Activated naive CD4-positive, alpha-beta T cell treated with anti-CD3 and anti-CD28 coated beads, Interleukin-2, amount 50 U/mL, for 72 hours (primary cell): Measurements from ENCODE around the gene GPX6. TPM values are rescaled to one million over a fixed set of nuclear protein-coding genes. Genes with fewer than 3 reads are reported as not detected.
"Not testable (repeated sequence)": the region's sequence is repeated elsewhere in the genome, so short reads cannot be mapped to it uniquely, and the experiment has no call there.

Experiments
- ATAC-seq, 2 donors: fragments of 150-1000 bp; cut with Tn5 transposase; 2 replicates each; pipeline ENCODE4 v1.10.0; 2021; ENCODE audit warnings: mild to moderate bottlenecking in 2 of 2, moderate library complexity in 2 of 2
- DNase-seq, 2 donors: peaks; one replicate each; pipeline ENCODE4 v3.0.0; 2021 to 2022; ENCODE audit warnings: low spot score in 2 of 2
- H3K27ac Mint-ChIP-seq, 2 donors: one replicate each; pipeline ENCODE4 v1.8.0; 2022; ENCODE audit warnings: mild to moderate bottlenecking in 2 of 2, mixed read lengths in 2 of 2
- H3K36me3 Mint-ChIP-seq, 2 donors: one replicate each; pipeline ENCODE4 v1.8.0; 2022; ENCODE audit warnings: mixed read lengths in 2 of 2
- H3K9me3 Mint-ChIP-seq, 2 donors: one replicate each; pipeline ENCODE4 v1.8.0; 2022; ENCODE audit warnings: mixed read lengths in 2 of 2
- total RNA-seq, 2 donors: library from RNA; stranded (reverse); gene quantifications; one replicate each; pipeline ENCODE4 v1.2.3, GENCODE V29; 2022

GPX6 gene
- total RNA-seq, 2 donors from 2014 or later, result not detected

DNA sequence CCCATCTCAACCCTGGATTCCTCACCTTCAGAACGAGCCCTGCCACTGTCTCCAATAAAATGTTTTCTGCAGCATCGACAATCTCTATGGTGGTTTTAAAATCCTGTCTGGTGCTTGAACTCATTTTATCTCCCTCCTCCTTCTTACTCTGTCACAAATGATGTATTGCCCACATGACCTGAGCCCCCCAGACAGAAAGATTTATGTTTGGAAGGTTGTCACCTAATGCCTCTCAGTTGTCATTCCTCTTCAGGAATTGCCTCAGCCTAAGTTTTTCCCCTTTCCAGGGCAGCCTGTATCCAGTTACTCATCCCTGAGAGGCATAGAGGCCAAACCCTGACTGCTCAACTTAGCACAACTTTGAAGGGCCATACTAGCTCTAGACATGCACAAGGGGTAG lies 19.3 kb upstream of the GPX6 start:
- H3K27ac Mint-ChIP-seq, result no peak overlapping the region
- ATAC-seq (no peak), DNase-seq (no peak)
- H3K9me3 Mint-ChIP-seq, result no peaks in the 10 kb centered on the region
- no peaks in the 10 kb centered on the region for H3K36me3 Mint-ChIP-seq

DNA sequence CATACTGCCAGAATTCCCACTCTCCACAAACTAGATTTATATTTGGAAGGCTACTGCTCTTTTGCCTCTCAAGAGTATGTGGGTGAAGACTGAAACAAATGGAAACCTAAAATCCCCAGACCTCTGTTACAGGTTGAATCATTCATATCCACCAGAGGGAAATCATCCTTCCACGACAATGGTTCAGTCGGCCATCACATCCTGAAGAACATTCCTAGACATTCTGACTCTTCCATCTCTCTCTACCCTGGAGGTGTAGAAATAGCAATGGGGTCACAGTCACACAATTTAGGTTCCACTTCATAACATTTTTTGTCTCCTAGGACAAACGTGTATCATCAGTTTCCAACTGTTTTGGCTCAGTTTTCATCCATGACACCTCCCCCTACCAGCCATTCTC lies 18.7 kb upstream of the GPX6 start:
- no peak overlapping the region for H3K27ac Mint-ChIP-seq
- no peaks in the 10 kb centered on the region for H3K36me3 Mint-ChIP-seq
- ATAC-seq (no peak), DNase-seq (no peak)
- no peaks in the 10 kb centered on the region for H3K9me3 Mint-ChIP-seq

DNA sequence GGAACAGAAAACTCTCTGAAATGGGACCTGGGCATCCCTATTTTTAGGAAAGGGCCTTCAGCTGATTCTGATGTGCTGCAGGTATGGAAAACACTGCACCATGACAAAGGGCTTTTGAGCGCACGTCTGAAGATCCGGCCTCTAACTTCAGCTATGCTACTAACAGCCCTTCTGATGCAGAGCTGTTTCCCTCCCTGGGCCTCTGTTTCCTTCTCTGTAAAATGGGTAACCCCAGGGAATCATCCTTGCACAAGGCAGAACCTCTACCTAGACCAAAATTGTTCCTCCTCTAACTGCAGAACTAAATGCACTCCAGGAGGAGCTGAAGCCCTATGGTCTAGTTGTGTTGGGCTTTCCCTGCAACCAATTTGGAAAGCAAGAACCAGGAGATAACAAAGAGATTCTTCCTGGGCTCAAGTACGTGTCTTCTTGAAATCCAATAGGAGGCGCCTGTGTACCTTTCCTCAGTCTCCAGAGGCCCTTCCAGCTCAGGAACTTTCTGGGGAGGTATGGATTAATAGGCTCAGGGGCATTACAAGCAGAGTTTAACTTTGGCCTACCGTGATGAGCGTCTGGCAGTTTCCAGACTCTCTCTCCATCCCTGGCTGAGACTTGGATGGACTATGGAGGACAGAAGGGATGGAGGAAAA lies 16.0 kb upstream of the GPX6 start:
- ATAC-seq, result no peak
- DNase-seq, result no peak
- no peaks in the 10 kb centered on the region for H3K9me3 Mint-ChIP-seq
- H3K27ac Mint-ChIP-seq, result no peak overlapping the region
- H3K36me3 Mint-ChIP-seq, result no peaks in the 10 kb centered on the region

DNA sequence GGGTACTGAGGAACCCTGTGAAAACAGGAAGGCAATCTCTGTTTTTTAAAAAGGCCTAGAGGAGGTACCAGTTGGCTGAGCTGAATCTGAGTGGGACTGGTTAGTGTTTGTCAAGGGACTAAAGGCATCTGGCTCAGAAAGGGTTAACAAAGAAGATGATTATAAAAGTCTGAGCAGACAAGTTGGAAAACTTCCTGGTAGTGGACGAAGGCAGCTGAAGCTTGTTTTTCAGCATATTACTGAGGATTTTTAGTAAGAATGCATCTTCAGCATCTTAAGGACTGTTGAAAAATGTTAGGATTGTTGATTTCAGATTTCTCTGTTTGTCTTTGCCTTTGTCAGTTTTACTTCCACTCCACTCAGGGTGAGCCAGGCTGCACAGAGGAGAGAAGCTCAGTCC lies 15.2 kb upstream of the GPX6 start:
- Mint-ChIP-seq H3K27ac (no peak overlapping the region), H3K36me3 (no peaks in the 10 kb centered on the region), H3K9me3 (no peaks in the 10 kb centered on the region)
- DNase-seq (no peak), ATAC-seq (no peak)

DNA sequence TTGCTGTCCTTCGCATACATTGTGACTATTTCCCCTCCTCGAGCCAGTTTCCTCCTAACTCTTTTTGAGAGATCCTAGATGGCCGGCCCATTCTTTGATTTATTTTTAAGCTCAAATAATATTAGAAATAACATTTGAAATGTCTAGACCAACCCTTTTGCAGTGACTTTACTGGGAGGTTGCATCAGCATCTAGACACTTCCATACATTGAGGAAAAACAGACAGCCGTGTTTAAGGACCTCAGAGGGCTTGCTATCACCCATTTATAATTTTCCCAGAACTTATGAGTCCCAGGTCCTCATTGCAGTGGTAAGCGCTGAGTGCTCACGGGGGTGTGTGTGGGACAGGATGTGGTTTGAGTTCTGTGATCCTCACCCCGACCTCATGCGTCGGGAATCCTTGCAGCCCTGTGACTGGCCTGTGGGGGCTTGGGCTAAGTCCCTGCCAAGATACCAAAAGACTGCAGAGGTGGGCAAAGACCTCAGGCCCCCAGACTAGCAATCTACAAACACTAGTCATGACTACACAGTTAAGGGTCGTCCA lies 10.0 kb upstream of the GPX6 start, which contains the start of gene GPX5:
GPX5 (plus strand) TSS at position 386 of the 544 bp plus-strand sequence; CDS start at position 519, 133 bp downstream.
- peak in 1 of 2 donors; percentile 7 for DNase-seq

DNA sequence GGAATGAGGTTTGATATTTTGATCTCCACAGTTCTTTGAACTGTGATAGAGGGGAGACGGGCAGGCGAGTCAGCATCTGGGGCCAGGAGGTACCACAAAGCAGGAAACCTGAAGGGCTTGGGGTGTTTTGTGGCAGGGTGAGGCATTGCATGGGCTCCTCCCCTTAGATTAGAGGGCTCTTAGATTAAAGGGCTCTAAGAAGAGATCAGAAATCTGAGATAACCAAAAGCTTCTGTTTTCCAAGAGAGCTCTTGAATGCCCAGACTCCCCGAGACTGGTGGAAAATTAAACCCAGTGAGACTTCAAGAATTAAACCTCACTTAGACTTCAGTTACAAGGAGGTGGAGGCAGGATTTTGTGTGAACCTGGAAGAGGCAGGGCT lies 7.6 kb upstream of the GPX6 start:
- no peaks in the 10 kb centered on the region for H3K9me3 Mint-ChIP-seq
- no peaks in the 10 kb centered on the region for H3K36me3 Mint-ChIP-seq
- H3K27ac Mint-ChIP-seq, result no peak overlapping the region
- peak; percentile 86 to 98 for ATAC-seq
- DNase-seq, result peak in 1 of 2 donors; percentile 39

More for the DNA sequence above, 10.0 kb upstream of the GPX6 start, which contains the start of gene GPX5:
- no peak within 1 kb of the TSS for H3K27ac Mint-ChIP-seq
- peak; percentile 35 to 67 for ATAC-seq
- no peaks in the 10 kb centered on the region for H3K36me3 Mint-ChIP-seq
- H3K9me3 Mint-ChIP-seq, result no peaks in the 10 kb centered on the region

DNA sequence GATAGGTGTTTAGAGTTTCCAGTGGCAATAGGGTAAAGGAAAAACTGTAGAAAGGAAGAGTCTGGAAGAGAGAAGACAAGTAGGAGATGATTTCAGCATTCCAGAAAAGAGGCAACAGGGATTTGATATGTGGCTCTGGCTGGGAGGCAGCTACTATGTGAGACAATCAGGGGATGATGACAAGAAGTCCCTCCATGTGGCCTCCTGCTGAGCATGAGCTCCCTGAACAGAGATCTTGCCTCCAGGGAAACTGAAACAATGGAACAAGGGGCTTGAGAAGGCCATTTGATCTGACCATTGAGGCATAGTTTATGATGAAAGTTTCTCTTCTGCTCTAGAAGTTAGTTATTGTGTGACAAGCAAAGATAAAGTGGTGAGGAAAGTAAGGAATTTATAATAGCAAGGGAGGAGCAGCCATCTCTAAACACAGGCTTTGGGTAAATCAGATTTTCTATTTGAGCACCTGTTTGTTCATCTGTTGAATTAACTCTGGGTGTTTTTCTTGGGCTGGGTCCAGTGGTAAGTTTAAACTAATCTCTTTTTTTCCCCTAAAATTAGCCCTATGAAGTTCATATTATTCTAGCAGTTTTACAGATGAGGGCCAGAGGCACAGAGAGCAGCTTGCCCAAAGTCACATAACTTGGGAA lies 7.1 kb upstream of the GPX6 start:
- ATAC-seq, result peak in 1 of 2 donors; percentile 20
- no peaks in the 10 kb centered on the region for H3K36me3 Mint-ChIP-seq

DNA sequence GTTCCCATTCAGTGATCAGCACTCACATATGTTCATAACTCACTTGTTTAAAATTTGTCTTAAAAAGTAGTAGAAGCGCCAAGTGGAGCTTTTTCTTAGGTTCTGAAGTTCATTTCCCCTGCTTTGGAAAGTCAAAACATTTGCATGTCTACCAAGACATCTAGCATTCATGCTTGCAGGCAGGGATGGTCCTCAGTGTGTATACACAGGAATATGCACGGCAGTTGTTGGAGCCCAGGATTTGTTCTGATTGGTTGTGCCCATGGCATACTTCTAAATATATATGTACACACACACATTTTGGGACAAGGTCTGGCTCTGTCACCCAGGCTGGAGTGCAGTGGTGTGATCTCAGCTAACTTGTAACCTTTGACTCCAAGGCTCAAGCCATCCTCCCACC lies 2.4 kb upstream of the GPX6 start:
- ATAC-seq (no peak), DNase-seq (no peak)
- H3K9me3 Mint-ChIP-seq, result no peaks in the 10 kb centered on the region
- H3K27ac Mint-ChIP-seq, result no peak overlapping the region
- no peaks in the 10 kb centered on the region for H3K36me3 Mint-ChIP-seq

More for the DNA sequence above, 7.1 kb upstream of the GPX6 start:
- no peak for DNase-seq
- no peaks in the 10 kb centered on the region for H3K9me3 Mint-ChIP-seq
- H3K27ac Mint-ChIP-seq, result no peak overlapping the region

DNA sequence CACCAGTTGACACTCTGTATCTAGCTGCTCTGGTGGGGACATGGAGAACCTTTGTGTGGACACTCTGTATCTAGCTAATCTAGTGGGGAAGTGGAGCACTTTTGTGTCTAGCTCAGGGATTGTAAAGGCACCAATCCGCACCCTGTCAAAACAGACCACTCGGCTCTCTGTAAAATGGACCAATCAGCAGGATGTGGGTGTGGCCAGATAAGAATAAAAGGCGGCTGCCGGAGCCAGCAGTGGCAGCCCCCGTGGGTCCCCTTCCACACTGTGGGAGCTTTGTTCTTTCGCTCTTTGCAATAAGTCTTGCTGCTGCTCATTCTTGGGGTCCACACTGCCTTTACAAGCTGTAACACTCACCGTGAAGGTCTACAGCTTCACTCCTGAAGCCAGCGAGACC lies 3.2 kb downstream of the GPX6 start:
- not testable (repeated sequence) for H3K36me3 Mint-ChIP-seq, DNase-seq, ATAC-seq, H3K27ac Mint-ChIP-seq, H3K9me3 Mint-ChIP-seq

DNA sequence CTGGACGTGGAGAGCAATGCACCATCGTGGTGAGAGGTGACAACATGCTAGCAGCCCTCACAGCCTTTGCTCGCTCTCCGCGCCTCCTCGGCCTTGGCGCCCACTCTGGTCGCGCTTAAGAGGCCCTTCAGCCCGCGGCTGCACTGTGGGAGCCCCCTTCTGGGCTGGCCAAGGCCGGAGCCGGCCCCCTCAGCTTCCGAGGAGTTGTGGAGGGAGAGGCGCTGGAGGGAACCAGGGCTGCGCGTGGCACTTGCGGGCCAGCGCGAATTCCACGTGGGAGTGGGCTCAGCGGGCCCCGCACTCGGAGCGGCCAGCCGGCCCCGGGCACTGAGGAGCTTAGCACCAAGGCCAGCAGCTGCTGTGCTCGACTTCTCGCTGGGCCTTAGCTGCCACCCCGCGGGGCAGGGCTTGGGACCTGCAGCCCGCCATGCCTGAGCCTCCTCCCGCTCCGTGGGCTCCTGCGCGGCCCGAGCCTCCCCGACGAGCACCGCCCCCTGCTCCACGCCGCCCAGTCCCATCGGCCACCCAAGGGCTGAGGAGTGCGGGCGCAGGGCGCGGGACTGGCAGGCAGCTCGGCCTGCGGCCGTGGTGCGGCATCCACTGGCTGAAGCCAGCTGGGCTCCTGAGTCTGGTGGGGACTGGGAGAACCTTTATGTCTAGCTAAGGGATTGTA lies 3.8 kb downstream of the GPX6 start:
- Mint-ChIP-seq H3K27ac (no peak overlapping the region), H3K9me3 (no peaks in the 10 kb centered on the region), H3K36me3 (no peaks in the 10 kb centered on the region)
- ATAC-seq, result no peak
- DNase-seq, result no peak

DNA sequence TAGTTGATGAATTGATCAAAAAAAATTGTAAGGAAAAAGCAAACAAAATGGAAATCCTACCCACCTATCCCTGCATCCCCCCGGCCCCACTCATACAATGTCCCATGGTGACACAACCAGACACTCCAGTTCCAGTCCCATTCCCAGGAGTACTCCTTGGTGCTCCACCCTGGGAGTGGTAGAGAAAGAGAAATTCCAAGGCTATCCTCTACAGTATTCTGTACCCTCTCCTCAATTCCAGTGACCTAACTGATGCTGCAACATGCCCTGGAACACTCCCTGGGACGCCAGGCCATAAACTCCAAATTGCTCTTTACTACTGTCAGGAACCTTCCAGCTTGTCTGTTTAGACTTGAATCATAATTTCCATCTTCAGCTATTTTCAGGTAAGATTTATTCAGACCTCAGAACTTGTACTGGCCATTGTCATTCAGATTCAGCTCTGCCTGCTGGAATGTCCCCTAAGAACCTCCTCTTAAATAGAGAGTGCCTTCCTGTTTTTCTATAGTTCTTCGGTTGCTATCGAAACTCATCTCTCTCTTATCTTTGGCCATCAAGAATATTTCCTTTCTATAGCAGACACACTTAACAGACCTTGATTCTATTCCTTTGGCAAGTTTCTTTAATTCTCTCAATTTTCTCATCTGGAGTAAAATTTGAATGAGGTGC lies 8.7 kb downstream of the GPX6 start:
- Mint-ChIP-seq H3K36me3 (no peaks in the 10 kb centered on the region), H3K27ac (no peak overlapping the region), H3K9me3 (no peaks in the 10 kb centered on the region)
- DNase-seq, result no peak
- ATAC-seq, result peak in 1 of 2 donors; percentile 31

DNA sequence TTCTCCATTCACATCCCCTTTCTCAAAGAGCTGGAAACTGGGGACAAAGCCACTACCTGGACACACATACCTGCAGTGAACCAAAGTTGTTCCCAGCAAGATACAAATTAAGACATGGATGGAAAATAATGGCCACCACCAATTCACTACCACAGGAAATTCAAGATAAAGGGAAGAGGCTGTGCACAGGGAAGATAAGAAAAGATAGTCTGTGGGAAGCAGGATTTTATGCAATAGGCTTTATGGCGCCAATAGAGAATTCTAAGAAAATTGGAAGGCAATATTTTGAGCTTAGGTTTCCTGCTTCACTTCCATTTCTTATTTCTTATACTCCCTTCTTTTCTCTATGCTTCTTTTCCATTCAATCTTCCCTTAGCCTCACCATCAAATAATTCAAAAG lies 9.9 kb downstream of the GPX6 start:
- Mint-ChIP-seq H3K9me3 (no peaks in the 10 kb centered on the region), H3K36me3 (no peaks in the 10 kb centered on the region), H3K27ac (no peak overlapping the region)
- DNase-seq, result no peak
- no peak for ATAC-seq

DNA sequence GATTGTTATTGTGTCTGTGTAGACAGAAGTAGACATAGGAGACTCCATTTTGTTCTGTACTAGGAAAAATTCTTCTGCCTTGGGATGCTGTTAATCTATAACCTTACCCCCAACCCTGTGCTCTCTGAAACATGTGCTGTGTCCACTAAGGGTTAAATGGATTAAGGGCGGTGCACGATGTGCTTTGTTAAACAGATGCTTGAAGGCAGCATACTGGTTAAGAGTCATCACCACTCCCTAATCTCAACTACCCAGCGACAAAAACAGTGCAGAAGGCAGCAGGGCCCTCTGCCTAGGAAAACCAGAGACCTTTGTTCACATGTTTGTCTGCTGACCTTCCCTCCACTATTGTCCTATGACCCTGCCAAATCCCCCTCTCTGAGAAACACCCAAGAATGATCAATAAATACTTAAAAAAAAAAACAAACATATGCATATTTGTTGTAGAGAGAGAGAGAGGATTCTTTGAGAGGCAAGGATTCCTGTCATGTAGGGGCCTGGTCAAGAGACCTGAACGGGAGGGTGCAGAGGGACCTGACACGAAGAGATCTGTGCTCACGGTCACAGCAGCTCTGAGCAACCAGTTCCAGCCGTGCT lies 12.8 kb downstream of the GPX6 start:
- not testable (repeated sequence) for H3K9me3 Mint-ChIP-seq, ATAC-seq, DNase-seq, H3K36me3 Mint-ChIP-seq, H3K27ac Mint-ChIP-seq

DNA sequence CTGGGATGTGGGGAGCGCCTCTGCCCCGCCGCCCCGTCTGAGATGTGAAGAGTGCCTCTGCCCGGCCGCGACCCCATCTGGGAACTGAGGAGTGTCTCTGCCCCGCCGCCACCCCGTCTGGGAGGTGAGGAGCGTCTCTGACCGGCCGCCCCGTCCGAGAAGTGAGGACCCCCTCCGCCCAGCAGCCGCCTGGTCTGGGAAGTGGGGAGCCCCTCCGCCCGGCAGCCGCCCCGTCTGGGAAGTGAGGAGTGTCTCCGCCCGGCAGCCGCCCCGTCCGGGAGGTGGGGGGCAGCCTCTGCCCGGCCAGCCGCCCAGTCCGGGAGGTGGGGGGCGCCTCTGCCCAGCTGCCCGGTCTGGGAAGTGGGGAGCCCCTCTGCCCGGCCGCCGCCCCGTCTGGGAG lies 13.5 kb downstream of the GPX6 start:
- not testable (repeated sequence) for DNase-seq, H3K27ac Mint-ChIP-seq, ATAC-seq, H3K36me3 Mint-ChIP-seq, H3K9me3 Mint-ChIP-seq

DNA sequence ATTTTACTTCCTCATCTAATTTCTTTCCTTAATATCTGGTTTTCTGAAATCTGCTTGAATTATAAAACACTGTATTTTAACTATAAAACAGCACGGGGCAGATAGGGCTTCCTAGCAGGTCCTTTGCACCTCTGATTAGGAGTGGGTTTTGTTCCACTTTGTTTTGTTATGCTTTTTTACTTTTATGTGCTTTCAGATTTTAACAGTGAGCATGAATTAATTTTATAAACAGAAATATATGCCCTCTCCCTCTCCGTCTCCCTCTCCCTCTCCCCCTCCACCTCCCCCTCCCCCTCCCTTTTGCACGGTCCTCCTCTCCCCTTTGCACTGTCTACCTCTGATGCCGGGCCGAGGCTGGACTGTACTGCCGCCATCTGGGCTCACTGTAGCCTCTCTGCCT lies 14.3 kb downstream of the GPX6 start:
- H3K9me3 Mint-ChIP-seq, result no peaks in the 10 kb centered on the region
- H3K27ac Mint-ChIP-seq, result no peak overlapping the region
- no peak for DNase-seq

DNA sequence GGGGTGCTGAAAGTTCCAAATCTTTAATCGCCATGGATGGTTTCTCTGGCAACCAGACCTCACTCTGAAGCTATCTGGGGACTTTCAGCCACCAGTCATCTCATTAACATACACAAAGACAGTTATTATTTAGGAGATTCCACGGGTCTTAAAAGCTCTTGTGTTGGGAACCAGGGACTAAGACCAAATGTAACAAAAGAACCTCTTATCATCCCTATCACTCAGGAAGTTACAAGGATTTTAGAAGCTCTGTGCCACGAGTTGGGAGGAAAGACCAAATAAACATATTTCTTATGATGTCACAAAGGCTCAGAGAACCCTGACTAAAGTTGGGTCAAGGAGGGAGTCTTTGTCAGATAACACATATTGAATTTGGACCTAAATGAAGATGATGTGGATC lies 17.7 kb downstream of the GPX6 start:
- ATAC-seq (no peak), DNase-seq (no peak)
- Mint-ChIP-seq H3K27ac (no peak overlapping the region), H3K9me3 (no peaks in the 10 kb centered on the region), H3K36me3 (no peaks in the 10 kb centered on the region)

More for the DNA sequence above, 14.3 kb downstream of the GPX6 start:
- no peaks in the 10 kb centered on the region for H3K36me3 Mint-ChIP-seq
- ATAC-seq, result no peak
